ENCODE data around the gene NUP205.

NUP205 gene

GRCh38 chr7:135673360-135673706, 115.6 kb downstream of the NUP205 start:
- Histone ChIP-seq H3K4me2 (no peak overlapping the region), H3K9ac (no peak overlapping the region), H3K4me1 (peaks cover 0 to 35% (median 3%) of the 10 kb centered on the region in 10 experiments; a peak in 8 of 20 replicates), H3K4me3 (no peak overlapping the region), H4K20me1 (peaks cover 8 to 57% (median 21%) of the 10 kb centered on the region in 11 experiments; a peak in 13 of 22 replicates), H3K27ac (no peak overlapping the region), H3K9me3 (replicated peaks in 1 of 11) (peaks cover 0 to 12% (median 8%) of the 10 kb centered on the region in 11 experiments; a peak in 19 of 22 replicates), H3K27me3 (no peaks in the 10 kb centered on the region), H3K36me3 (peaks cover 44 to 65% (median 58%) of the 10 kb centered on the region in 11 experiments)
- TF ChIP-seq Cebpa-rat (IDR thresholded peaks at IDR 0.05), result no peak

DNA sequence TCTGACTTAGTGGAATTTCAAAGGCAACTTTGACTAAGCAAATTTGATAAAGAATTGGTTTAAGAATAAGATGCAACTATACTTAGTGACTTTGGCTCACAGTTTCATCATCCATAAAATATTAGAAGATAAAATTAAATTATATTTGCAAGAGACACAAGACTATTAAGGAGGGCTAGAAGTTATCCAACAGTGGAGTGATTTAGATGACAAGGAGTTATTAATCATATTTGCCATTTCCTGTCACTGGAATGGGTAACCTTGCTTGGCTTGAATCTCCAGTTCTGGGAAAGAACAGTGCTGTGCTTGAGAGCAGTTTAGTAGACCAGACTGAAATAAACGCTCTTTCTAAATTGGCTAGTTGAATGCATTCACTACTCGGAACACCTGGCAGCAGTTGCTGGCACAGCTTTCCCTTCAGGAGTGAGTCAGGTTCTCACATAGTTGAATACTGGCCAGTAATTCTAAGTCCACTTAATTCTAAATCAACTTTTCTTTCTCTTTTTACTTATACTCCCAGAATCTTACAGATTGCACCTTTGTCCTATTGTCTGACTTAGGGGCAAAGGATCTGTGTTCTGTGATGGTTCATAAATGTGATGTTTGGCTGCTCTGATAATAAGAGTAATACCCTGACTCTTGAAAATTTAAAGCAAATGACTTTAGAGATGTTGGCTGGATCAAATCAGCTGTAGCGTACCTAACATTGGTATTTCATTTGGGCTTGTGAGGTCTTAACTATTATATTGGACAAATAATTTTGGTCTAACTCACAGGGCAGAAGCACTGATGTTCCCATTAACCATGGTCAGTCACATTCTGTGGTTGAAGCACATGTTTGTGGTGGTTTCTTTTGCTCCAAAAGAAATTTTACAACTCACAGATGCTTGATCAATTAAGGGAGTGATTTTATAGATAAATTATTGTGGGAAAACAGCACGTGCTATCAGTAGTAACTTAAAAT, 121.2 kb downstream of the NUP205 start:
- no peak overlapping the region for H3K27ac ChIP-seq
- H3K9ac ChIP-seq, result no peak overlapping the region
- no peaks in the 10 kb centered on the region for H3K9me3 ChIP-seq (replicated peaks in 1 of 11)
- H3K4me3 ChIP-seq, result no peak overlapping the region
- no peaks in the 10 kb centered on the region for H3K4me1 ChIP-seq
- no peaks in the 10 kb centered on the region for H3K27me3 ChIP-seq
- H4K20me1 ChIP-seq, result peaks cover 0 to 17% (median 8%) of the 10 kb centered on the region in 11 experiments; a peak in 10 of 22 replicates
- peaks cover 37 to 97% (median 70%) of the 10 kb centered on the region in 11 experiments for H3K36me3 ChIP-seq
- no peak overlapping the region for H3K4me2 ChIP-seq
- TF ChIP-seq Cebpa-rat (IDR thresholded peaks at IDR 0.05), result no peak

GRCh38 chr7:135681762-135682161, 124.0 kb downstream of the NUP205 start:
- Histone ChIP-seq H3K27ac (no peak overlapping the region), H3K9ac (no peak overlapping the region), H3K4me1 (no peaks in the 10 kb centered on the region), H3K36me3 (peaks cover 13 to 89% (median 49%) of the 10 kb centered on the region in 11 experiments), H3K9me3 (replicated peaks in 1 of 11) (no peaks in the 10 kb centered on the region), H3K4me2 (no peak overlapping the region), H3K27me3 (no peaks in the 10 kb centered on the region), H3K4me3 (no peak overlapping the region), H4K20me1 (peaks cover 0 to 22% (median 9%) of the 10 kb centered on the region in 11 experiments; a peak in 10 of 22 replicates)
- no peak for TF ChIP-seq Cebpa-rat (IDR thresholded peaks at IDR 0.05)

GRCh38 chr7:135682191-135682590, 124.5 kb downstream of the NUP205 start:
- no peak overlapping the region for H3K4me2 ChIP-seq
- H3K27ac ChIP-seq, result no peak overlapping the region
- H3K9me3 ChIP-seq (replicated peaks in 1 of 11), result no peaks in the 10 kb centered on the region
- H4K20me1 ChIP-seq, result peaks cover 0 to 22% (median 9%) of the 10 kb centered on the region in 11 experiments; a peak in 10 of 22 replicates
- H3K4me3 ChIP-seq, result no peak overlapping the region
- H3K36me3 ChIP-seq, result peaks cover 8 to 89% (median 45%) of the 10 kb centered on the region in 11 experiments
- TF ChIP-seq Cebpa-rat (IDR thresholded peaks at IDR 0.05), result no peak
- H3K4me1 ChIP-seq, result no peaks in the 10 kb centered on the region
- H3K9ac ChIP-seq, result no peak overlapping the region
- no peaks in the 10 kb centered on the region for H3K27me3 ChIP-seq

DNA sequence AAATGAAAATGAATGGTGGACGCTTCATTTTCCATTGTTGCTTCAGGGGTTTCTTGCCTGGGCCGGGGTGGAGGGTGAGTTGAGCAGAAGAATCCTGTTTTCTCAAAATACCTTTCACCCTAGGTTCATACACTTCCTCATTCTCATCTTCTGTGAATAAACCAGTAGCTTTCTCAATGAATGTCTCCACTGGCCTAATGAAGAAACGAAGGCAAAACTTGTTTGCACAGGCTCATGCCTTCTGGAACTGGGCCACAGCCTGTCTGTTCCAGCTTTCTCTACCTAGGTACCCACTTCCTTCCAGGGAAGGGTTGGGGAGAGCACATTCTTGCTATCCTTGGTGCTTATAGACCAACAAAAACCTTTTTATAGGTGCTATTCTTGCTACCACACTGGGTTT, 125.9 kb downstream of the NUP205 start:
- no peak for TF ChIP-seq Cebpa-rat (IDR thresholded peaks at IDR 0.05)
- Histone ChIP-seq H3K36me3 (peaks cover 2 to 80% (median 33%) of the 10 kb centered on the region in 11 experiments; a peak in 20 of 22 replicates), H3K27me3 (no peaks in the 10 kb centered on the region), H3K4me1 (no peaks in the 10 kb centered on the region), H4K20me1 (peaks cover 0 to 22% (median 9%) of the 10 kb centered on the region in 11 experiments; a peak in 10 of 22 replicates), H3K27ac (no peak overlapping the region), H3K4me3 (no peak overlapping the region), H3K9ac (no peak overlapping the region), H3K9me3 (replicated peaks in 1 of 11) (no peaks in the 10 kb centered on the region), H3K4me2 (no peak overlapping the region)

GRCh38 chr7:135684136-135684535, 126.4 kb downstream of the NUP205 start:
- Histone ChIP-seq H3K4me1 (no peaks in the 10 kb centered on the region), H4K20me1 (peaks cover 0 to 22% (median 9%) of the 10 kb centered on the region in 11 experiments; a peak in 10 of 22 replicates), H3K4me2 (no peak overlapping the region), H3K9me3 (replicated peaks in 1 of 11) (no peaks in the 10 kb centered on the region), H3K27ac (no peak overlapping the region), H3K4me3 (no peak overlapping the region), H3K36me3 (peaks cover 7 to 80% (median 28%) of the 10 kb centered on the region in 11 experiments; a peak in 19 of 22 replicates), H3K9ac (no peak overlapping the region), H3K27me3 (no peaks in the 10 kb centered on the region)
- TF ChIP-seq Cebpa-rat (IDR thresholded peaks at IDR 0.05), result no peak

GRCh38 chr7:135684699-135685098, 127.0 kb downstream of the NUP205 start:
- Histone ChIP-seq H3K27ac (no peak overlapping the region), H3K27me3 (no peaks in the 10 kb centered on the region), H3K9ac (no peak overlapping the region), H3K9me3 (replicated peaks in 1 of 11) (no peaks in the 10 kb centered on the region), H3K4me1 (no peaks in the 10 kb centered on the region), H3K4me3 (no peak overlapping the region), H3K36me3 (peaks cover 7 to 80% (median 29%) of the 10 kb centered on the region in 11 experiments; a peak in 19 of 22 replicates), H4K20me1 (peaks cover 0 to 22% (median 9%) of the 10 kb centered on the region in 11 experiments; a peak in 10 of 22 replicates), H3K4me2 (no peak overlapping the region)
- TF ChIP-seq Cebpa-rat (IDR thresholded peaks at IDR 0.05), result no peak

DNA sequence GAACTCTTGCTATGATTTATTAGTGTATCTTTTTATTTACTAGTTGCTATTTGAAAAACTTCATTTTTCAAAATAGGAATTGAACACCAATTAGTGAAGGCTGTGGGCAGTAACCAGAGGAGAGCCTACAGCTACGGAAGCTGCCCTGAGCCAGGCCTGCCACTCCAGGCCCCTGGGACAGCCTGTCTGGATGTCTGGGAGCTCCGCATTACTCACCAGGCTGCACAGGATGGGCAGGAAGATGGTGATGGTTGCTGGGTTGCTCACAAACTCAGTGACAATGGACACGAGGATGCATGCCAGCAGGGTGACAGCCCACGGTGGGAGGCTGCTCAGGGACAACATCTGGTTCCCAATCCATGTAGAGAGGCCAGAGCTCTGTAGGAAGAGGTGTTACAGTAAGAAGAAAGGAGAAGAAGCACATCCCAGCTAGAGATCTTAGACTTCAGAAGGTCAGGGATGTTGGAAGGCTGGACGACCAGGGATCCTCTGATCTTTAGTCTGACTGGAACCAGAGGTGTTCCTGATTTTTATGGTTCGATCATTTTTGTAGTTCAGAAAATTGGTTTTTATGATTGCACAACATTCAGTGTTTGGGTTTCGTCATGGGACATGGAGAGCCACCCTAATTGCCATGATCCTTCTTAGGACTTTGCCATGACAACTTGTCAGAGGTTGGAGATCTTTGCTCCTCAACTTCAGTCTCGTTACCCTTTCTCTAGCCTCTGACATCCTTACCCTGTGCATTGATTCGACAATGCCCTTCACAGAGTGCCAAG, 127.8 kb downstream of the NUP205 start:
- peaks cover 0 to 22% (median 9%) of the 10 kb centered on the region in 11 experiments; a peak in 10 of 22 replicates for H4K20me1 ChIP-seq
- H3K4me2 ChIP-seq, result no peak overlapping the region
- H3K4me1 ChIP-seq, result no peaks in the 10 kb centered on the region
- peaks cover 7 to 78% (median 33%) of the 10 kb centered on the region in 11 experiments; a peak in 19 of 22 replicates for H3K36me3 ChIP-seq
- no peaks in the 10 kb centered on the region for H3K9me3 ChIP-seq (replicated peaks in 1 of 11)
- peak in 4 of 11 experiments; percentile 39 to 69 (median 56); a peak in 5 of 22 replicates for TF ChIP-seq Cebpa-rat (IDR thresholded peaks at IDR 0.05)
- no peak overlapping the region for H3K4me3 ChIP-seq
- no peak overlapping the region for H3K9ac ChIP-seq
- H3K27ac ChIP-seq, result no peak overlapping the region
- no peaks in the 10 kb centered on the region for H3K27me3 ChIP-seq

DNA sequence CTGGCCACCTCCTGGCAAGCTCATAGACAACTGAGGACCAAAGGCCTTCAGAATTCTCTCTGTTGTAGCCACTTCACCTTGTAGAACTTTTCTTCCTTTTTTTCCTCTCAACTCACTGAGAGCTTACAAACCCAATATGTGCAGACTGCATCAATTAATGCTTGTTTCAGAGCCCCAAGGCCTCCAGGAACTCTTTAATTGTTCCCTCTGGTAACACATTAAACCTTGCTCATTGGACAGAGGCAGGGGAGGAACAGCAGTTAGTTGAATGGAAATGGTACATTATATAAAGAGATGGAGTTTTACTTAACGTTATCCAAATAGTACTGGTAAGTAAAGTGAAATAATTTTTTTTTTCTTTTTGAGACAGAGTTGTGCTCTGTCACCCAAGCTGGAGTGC, 129.7 kb downstream of the NUP205 start:
- H4K20me1 ChIP-seq, result peaks cover 0 to 16% (median under 1%) of the 10 kb centered on the region in 11 experiments; a peak in 8 of 22 replicates
- H3K4me3 ChIP-seq, result no peak overlapping the region
- no peaks in the 10 kb centered on the region for H3K27me3 ChIP-seq
- H3K4me1 ChIP-seq, result no peaks in the 10 kb centered on the region
- H3K9me3 ChIP-seq (replicated peaks in 1 of 11), result no peaks in the 10 kb centered on the region
- TF ChIP-seq Cebpa-rat (IDR thresholded peaks at IDR 0.05), result no peak
- H3K9ac ChIP-seq, result no peak overlapping the region
- H3K4me2 ChIP-seq, result no peak overlapping the region
- H3K27ac ChIP-seq, result no peak overlapping the region
- peaks cover 5 to 75% (median 33%) of the 10 kb centered on the region in 11 experiments; a peak in 19 of 22 replicates for H3K36me3 ChIP-seq
